Measurements from ENCODE around the gene RINL. TPM values are rescaled to one million over a fixed set of nuclear protein-coding genes. Genes with fewer than 3 reads are reported as not detected.

The RINL gene
- total RNA-seq, result 10 to 100 TPM; 79.9 to 82.2 TPM

- H3K27ac Mint-ChIP-seq, result peak within 1 kb of the TSS; percentile 98
Observed at GRCh38 chr19:38877781-38878574, at the start of gene RINL. Gene RINL, minus strand, starts transcription at chr19:38878275. Its CDS starts 1,533 bp downstream, at chr19:38876742.

GRCh38 chr19:38924388-38924787, 46.3 kb upstream of the RINL start:
- Mint-ChIP-seq H3K36me3 (ENCODE audit: low read depth) (peaks cover 21% of the 10 kb centered on the region), H3K9me3 (no peaks in the 10 kb centered on the region), H3K4me3 (no peak overlapping the region), H3K27me3 (no peaks in the 10 kb centered on the region), H3K4me1 (peaks cover 42% of the 10 kb centered on the region), H3K27ac (peak overlapping the region; percentile 66)
- no peak for DNase-seq
- CTCF ChIA-PET, result interaction anchor here (0.8 kb wide), 1 partner anchor 37 kb away, joined by 3 read pairs; no protein-coding TSS in a partner anchor
- POLR2A ChIA-PET, result interaction anchor here (1.0 kb wide), 1 partner anchor 75 kb away, joined by 3 read pairs; the partner anchor contains the start of gene HNRNPL

More at GRCh38 chr19:38877781-38878574, at the start of gene RINL:
- ChIA-PET CTCF (interaction anchor here (0.7 to 6.0 kb wide), 11 partner anchors 9 to 504 kb away, joined by 3 to 53 read pairs (median 4); partner anchors contain the start of genes MRPS12, PSMD8 and SARS2), POLR2A (interaction anchor here (1.2 to 5.7 kb wide), 20 partner anchors 8 to 484 kb away, joined by 3 to 46 read pairs (median 10); partner anchors contain the start of genes ACTN4, ECH1, EIF3K and HNRNPL)
- Mint-ChIP-seq H3K4me3 (peak within 1 kb of the TSS; percentile 87), H3K27me3 (no peaks in the 10 kb centered on the region), H3K36me3 (ENCODE audit: low read depth) (peaks cover 24% of the 10 kb centered on the region), H3K9me3 (no peaks in the 10 kb centered on the region), H3K4me1 (peaks cover 43% of the 10 kb centered on the region)
- DNase-seq, result peak; percentile 78

GRCh38 chr19:38922482-38922881, 44.4 kb upstream of the RINL start:
- Mint-ChIP-seq H3K27ac (no peak overlapping the region), H3K4me3 (no peak overlapping the region), H3K36me3 (ENCODE audit: low read depth) (peaks cover 21% of the 10 kb centered on the region), H3K9me3 (no peaks in the 10 kb centered on the region), H3K4me1 (peaks cover 23% of the 10 kb centered on the region), H3K27me3 (no peaks in the 10 kb centered on the region)
- DNase-seq, result no peak
- ChIA-PET POLR2A (no interaction called here), CTCF (interaction anchor here (0.7 kb wide), 1 partner anchor 8 kb away, joined by 4 read pairs; the partner anchor contains the start of genes MRPS12 and SARS2)

GRCh38 chr19:38921420-38922274, 43.6 kb upstream of the RINL start:
- DNase-seq, result no peak
- CTCF ChIA-PET, result interaction anchor here (0.7 to 1.0 kb wide), 2 partner anchors 8 to 9 kb away, joined by 3 to 4 read pairs; partner anchors contain the start of genes MRPS12 and SARS2
- peaks cover 19% of the 10 kb centered on the region for H3K4me1 Mint-ChIP-seq
- H3K27ac Mint-ChIP-seq, result no peak overlapping the region
- no peaks in the 10 kb centered on the region for H3K27me3 Mint-ChIP-seq
- no peaks in the 10 kb centered on the region for H3K9me3 Mint-ChIP-seq
- peaks cover 21% of the 10 kb centered on the region for H3K36me3 Mint-ChIP-seq (ENCODE audit: low read depth)
- no peak overlapping the region for H3K4me3 Mint-ChIP-seq
- POLR2A ChIA-PET, result interaction anchor here (0.9 kb wide), 1 partner anchor 21 kb away, joined by 3 read pairs; the partner anchor contains the start of gene NFKBIB

GRCh38 chr19:38920602-38921419, 42.7 kb upstream of the RINL start:
- POLR2A ChIA-PET, result interaction anchor here (0.9 kb wide), 1 partner anchor 20 kb away, joined by 3 read pairs; the partner anchor contains the start of gene NFKBIB
- DNase-seq, result no peak
- no peaks in the 10 kb centered on the region for H3K27me3 Mint-ChIP-seq
- peaks cover 13% of the 10 kb centered on the region for H3K4me1 Mint-ChIP-seq
- peaks cover 21% of the 10 kb centered on the region for H3K36me3 Mint-ChIP-seq (ENCODE audit: low read depth)
- no peaks in the 10 kb centered on the region for H3K9me3 Mint-ChIP-seq
- CTCF ChIA-PET, result interaction anchor here (1.0 kb wide), 1 partner anchor 10 kb away, joined by 3 read pairs; the partner anchor contains the start of genes MRPS12 and SARS2
- H3K4me3 Mint-ChIP-seq, result no peak overlapping the region
- no peak overlapping the region for H3K27ac Mint-ChIP-seq

- no peaks in the 10 kb centered on the region for H3K9me3 Mint-ChIP-seq
- H3K27me3 Mint-ChIP-seq, result no peaks in the 10 kb centered on the region
- no peak overlapping the region for H3K4me3 Mint-ChIP-seq
- H3K36me3 Mint-ChIP-seq (ENCODE audit: low read depth), result peaks cover 18% of the 10 kb centered on the region
- no peak for DNase-seq
- no peak overlapping the region for H3K27ac Mint-ChIP-seq
- ChIA-PET POLR2A (no interaction called here), CTCF (interaction anchor here (1.0 kb wide), 1 partner anchor 10 kb away, joined by 5 read pairs; the partner anchor contains the start of genes MRPS12 and SARS2)
- peaks cover 10% of the 10 kb centered on the region for H3K4me1 Mint-ChIP-seq
Observed at GRCh38 chr19:38919837-38920601, 41.9 kb upstream of the RINL start.

- Mint-ChIP-seq H3K36me3 (ENCODE audit: low read depth) (peaks cover 16% of the 10 kb centered on the region), H3K27ac (no peak overlapping the region), H3K4me3 (no peak overlapping the region), H3K27me3 (no peaks in the 10 kb centered on the region), H3K4me1 (no peaks in the 10 kb centered on the region), H3K9me3 (no peaks in the 10 kb centered on the region)
- ChIA-PET CTCF (interaction anchor here (2.7 kb wide), 1 partner anchor 12 kb away, joined by 10 read pairs; the partner anchor contains the start of genes MRPS12 and SARS2), POLR2A (no interaction called here)
- no peak for DNase-seq
Observed at GRCh38 chr19:38918526-38918925, 40.5 kb upstream of the RINL start.

GRCh38 chr19:38917921-38918491, 39.9 kb upstream of the RINL start:
- Mint-ChIP-seq H3K4me1 (peaks cover 2% of the 10 kb centered on the region), H3K27ac (no peak overlapping the region), H3K9me3 (no peaks in the 10 kb centered on the region), H3K36me3 (ENCODE audit: low read depth) (peaks cover 16% of the 10 kb centered on the region), H3K27me3 (no peaks in the 10 kb centered on the region), H3K4me3 (no peak overlapping the region)
- ChIA-PET POLR2A (interaction anchor here (1.5 kb wide), 1 partner anchor 13 kb away, joined by 7 read pairs; the partner anchor contains the start of genes MRPS12 and SARS2), CTCF (interaction anchor here (2.7 kb wide), 1 partner anchor 12 kb away, joined by 10 read pairs; the partner anchor contains the start of genes MRPS12 and SARS2)
- no peak for DNase-seq

- H3K36me3 Mint-ChIP-seq (ENCODE audit: low read depth), result peaks cover 16% of the 10 kb centered on the region
- no peaks in the 10 kb centered on the region for H3K9me3 Mint-ChIP-seq
- ChIA-PET CTCF (interaction anchor here (2.7 kb wide), 1 partner anchor 13 kb away, joined by 10 read pairs; the partner anchor contains the start of genes MRPS12 and SARS2), POLR2A (interaction anchor here (0.6 to 1.5 kb wide), 2 partner anchors 13 to 263 kb away, joined by 3 to 7 read pairs; partner anchors contain the start of genes MRPS12 and SARS2)
- no peak overlapping the region for H3K4me3 Mint-ChIP-seq
- no peak overlapping the region for H3K27ac Mint-ChIP-seq
- no peak for DNase-seq
- no peaks in the 10 kb centered on the region for H3K27me3 Mint-ChIP-seq
- peaks cover 7% of the 10 kb centered on the region for H3K4me1 Mint-ChIP-seq
Observed at GRCh38 chr19:38917516-38917915, 39.4 kb upstream of the RINL start.

GRCh38 chr19:38915329-38916321, 37.5 kb upstream of the RINL start:
- ChIA-PET POLR2A (interaction anchor here (0.6 kb wide), 1 partner anchor 12 kb away, joined by 4 read pairs; no protein-coding TSS in a partner anchor), CTCF (interaction anchor here (1.2 to 1.8 kb wide), 2 partner anchors 15 to 513 kb away, joined by 4 read pairs; partner anchors contain the start of genes FAM98C, MRPS12 and SARS2)
- no peak overlapping the region for H3K4me3 Mint-ChIP-seq
- no peak for DNase-seq
- H3K4me1 Mint-ChIP-seq, result peaks cover 7% of the 10 kb centered on the region
- peaks cover 8% of the 10 kb centered on the region for H3K36me3 Mint-ChIP-seq (ENCODE audit: low read depth)
- H3K27me3 Mint-ChIP-seq, result no peaks in the 10 kb centered on the region
- H3K9me3 Mint-ChIP-seq, result no peaks in the 10 kb centered on the region
- H3K27ac Mint-ChIP-seq, result no peak overlapping the region

Data from activated CD4-positive, alpha-beta memory T cell treated with anti-CD3 and anti-CD28 coated beads, Interleukin-2, amount 10 ng/mL, durations not matched to agents 7 days and 5 days (primary cell).